Uterus (tissue), 4 donors: Measurements from ENCODE around the gene HJV. TPM values are rescaled to one million over a fixed set of nuclear protein-coding genes. Genes with fewer than 3 reads are reported as not detected.
"Not testable (repeated sequence)": the region's sequence is repeated elsewhere in the genome, so short reads cannot be mapped to it uniquely, and the experiment has no call there.

Experiments used
- DNase-seq, 2 donors: peaks; one replicate each; pipeline ENCODE4 v3.0.0-alpha.2; 2019 to 2020
- H3K27ac ChIP-seq, 2 donors: fragments of 200-600 bp; sonication (generic); 1 replicate in 1 of 2; 2 replicates in 1 of 2; pipeline ENCODE4 v1.5.1; 2016 to 2018
- H3K27me3 ChIP-seq, 2 donors: fragments of 200-600 bp; sonication (generic); one replicate each; pipeline ENCODE4 v1.5.1; 2018 to 2019; ENCODE audit warnings: control low read depth in 1 of 2
- H3K36me3 ChIP-seq, 2 donors: fragments of 200-600 bp; sonication (generic); one replicate each; pipeline ENCODE4 v1.5.1; 2019; ENCODE audit warnings: control low read depth in 1 of 2
- H3K4me1 ChIP-seq, 2 donors: fragments of 200-600 bp; sonication (generic); one replicate each; pipeline ENCODE4 v1.5.1; 2018 to 2019; ENCODE audit warnings: control low read depth in 1 of 2
- H3K4me3 ChIP-seq, 2 donors: fragments of 200-600 bp; sonication (generic); 1 replicate in 1 of 2; 2 replicates in 1 of 2; pipeline ENCODE4 v1.5.1; 2018 to 2019; ENCODE audit warnings: mild to moderate bottlenecking in 1 of 2
- H3K9me3 ChIP-seq, 2 donors: fragments of 200-600 bp; sonication (generic); one replicate each; pipeline ENCODE4 v1.5.1; 2019; ENCODE audit warnings: control low read depth in 1 of 2
- CTCF ChIP-seq, 4 experiments: fragments of 200-600 bp in 2 of 4; fragments of 450-650 bp in 2 of 4; sonication (generic) in 2 of 4; IDR thresholded peaks; one replicate each; pipeline ENCODE4 v1.5.1; 2016 to 2019; ENCODE audit warnings: antibody characterized with exemption in 4 of 4, mild to moderate bottlenecking in 2 of 4, moderate library complexity in 1 of 4
- POLR2A ChIP-seq, 2 donors: fragments of 450-650 bp; IDR thresholded peaks; one replicate each; pipeline ENCODE4 v1.6.1; 2016; ENCODE audit warnings: antibody characterized with exemption in 2 of 2, mild to moderate bottlenecking in 1 of 2, moderate library complexity in 1 of 2
- intact Hi-C: fragments of 100-400 bp; cut with DNase I; formaldehyde crosslinking; loops from one replicate; pipeline ENCODE4 v1.15.1; 2023; ENCODE audit warnings: low total_unique reads
- total RNA-seq, 4 donors: library from RNA; depleted of rRNA in 3 of 4; stranded (reverse); fragments of >200 nt in 3 of 4; gene quantifications; one replicate each; pipeline versions ENCODE4 v1.1.0 to v1.2.4, GENCODE V29; 2014 to 2023
- donor health status: DM: yes; HTN: yes; CAD: no.

The HJV gene
- total RNA-seq, 4 donors from 2014 or later: not detected

- no peak for TF ChIP-seq POLR2A (IDR thresholded peaks at IDR 0.05)
- TF ChIP-seq CTCF (IDR thresholded peaks at IDR 0.05): no peak
- Histone ChIP-seq H3K36me3 (no peaks in the 10 kb centered on the region), H3K4me1 (no peaks in the 10 kb centered on the region), H3K4me3 (peak overlapping the region; percentile 56 to 78), H3K27me3 (no peaks in the 10 kb centered on the region), H3K27ac (peak overlapping the region; percentile 90 to 98), H3K9me3 (no peaks in the 10 kb centered on the region)
- no peak for DNase-seq
- intact Hi-C loops: no loop called here
Measured at GRCh38 chr1:146036241-146036964, 14.9 kb upstream of the HJV start.

- Histone ChIP-seq H3K4me3 (peak overlapping the region in 1 of 2 donors; percentile 56), H3K36me3 (no peaks in the 10 kb centered on the region), H3K4me1 (no peaks in the 10 kb centered on the region), H3K9me3 (no peaks in the 10 kb centered on the region), H3K27me3 (no peaks in the 10 kb centered on the region), H3K27ac (peak overlapping the region; percentile 90 to 98)
- DNase-seq: no peak
- intact Hi-C loops: no loop called here
- TF ChIP-seq POLR2A (IDR thresholded peaks at IDR 0.05) (no peak), CTCF (IDR thresholded peaks at IDR 0.05) (no peak)
Measured at GRCh38 chr1:146035048-146035423, 13.5 kb upstream of the HJV start.

- intact Hi-C loops: no loop called here
- H3K4me1 ChIP-seq: no peaks in the 10 kb centered on the region
- no peak overlapping the region for H3K27ac ChIP-seq
- no peaks in the 10 kb centered on the region for H3K9me3 ChIP-seq
- no peaks in the 10 kb centered on the region for H3K27me3 ChIP-seq
- DNase-seq: no peak
- H3K4me3 ChIP-seq: no peak overlapping the region
- no peaks in the 10 kb centered on the region for H3K36me3 ChIP-seq
- TF ChIP-seq CTCF (IDR thresholded peaks at IDR 0.05) (peak; percentile 20 to 52 (median 38)), POLR2A (IDR thresholded peaks at IDR 0.05) (no peak)
Measured at GRCh38 chr1:146032631-146033219, 11.2 kb upstream of the HJV start.

- intact Hi-C loops: no loop called here
- no peak for TF ChIP-seq POLR2A (IDR thresholded peaks at IDR 0.05)
- no peak for TF ChIP-seq CTCF (IDR thresholded peaks at IDR 0.05)
Measured at GRCh38 chr1:146031476-146031875, 9.9 kb upstream of the HJV start.

GRCh38 chr1:146029117-146029516 lies 7.6 kb upstream of the HJV start:
- no peak overlapping the region for H3K27ac ChIP-seq
- no peaks in the 10 kb centered on the region for H3K27me3 ChIP-seq
- no peak for TF ChIP-seq CTCF (IDR thresholded peaks at IDR 0.05)
- TF ChIP-seq POLR2A (IDR thresholded peaks at IDR 0.05): no peak
- no peak for DNase-seq
- H3K9me3 ChIP-seq: no peaks in the 10 kb centered on the region
- H3K36me3 ChIP-seq: no peaks in the 10 kb centered on the region
- intact Hi-C loops: no loop called here
- no peaks in the 10 kb centered on the region for H3K4me1 ChIP-seq
- H3K4me3 ChIP-seq: no peak overlapping the region

More at GRCh38 chr1:146031476-146031875, 9.9 kb upstream of the HJV start:
- no peak overlapping the region for H3K4me3 ChIP-seq
- H3K36me3 ChIP-seq: no peaks in the 10 kb centered on the region
- no peaks in the 10 kb centered on the region for H3K9me3 ChIP-seq
- no peak for DNase-seq
- no peaks in the 10 kb centered on the region for H3K27me3 ChIP-seq
- H3K27ac ChIP-seq: no peak overlapping the region
- no peaks in the 10 kb centered on the region for H3K4me1 ChIP-seq

- H3K4me1 ChIP-seq, H3K27ac ChIP-seq, intact Hi-C loops, H3K36me3 ChIP-seq, H3K27me3 ChIP-seq, DNase-seq, H3K9me3 ChIP-seq, H3K4me3 ChIP-seq: not testable (repeated sequence)
Measured at GRCh38 chr1:146026650-146027049, 5.1 kb upstream of the HJV start.

- H3K27ac ChIP-seq, H3K4me3 ChIP-seq, H3K4me1 ChIP-seq, DNase-seq, H3K9me3 ChIP-seq, H3K27me3 ChIP-seq, H3K36me3 ChIP-seq, intact Hi-C loops: not testable (repeated sequence)
Measured at GRCh38 chr1:146025787-146026495, 4.4 kb upstream of the HJV start.
